HuH-7 (cell line): ENCODE results near the gene BAG5.

Experiments used
- DNase-seq: peaks from one replicate; pipeline ENCODE4 v3.0.0; 2011; ENCODE audit warnings: low spot score

Gene BAG5

GRCh38 chr14:103563844-103564505 lies 1.5 kb upstream of the BAG5 start:
- no peak for DNase-seq

- no peak for DNase-seq
Measured at GRCh38 chr14:103563226-103563620, 766 bp upstream of the BAG5 start.

- DNase-seq, result no peak
Measured at GRCh38 chr14:103562179-103562428, 353 bp downstream of the BAG5 start.

GRCh38 chr14:103561381-103562178 lies 877 bp downstream of the BAG5 start:
- no peak for DNase-seq

GRCh38 chr14:103560691-103561090 lies 1.8 kb downstream of the BAG5 start:
- DNase-seq, result no peak

- no peak for DNase-seq
Measured at GRCh38 chr14:103559766-103560165, 2.7 kb downstream of the BAG5 start.

- DNase-seq, result no peak
Measured at GRCh38 chr14:103558071-103558882, 4.2 kb downstream of the BAG5 start.

- no peak for DNase-seq
Measured at GRCh38 chr14:103556946-103557758, 5.3 kb downstream of the BAG5 start.

- no peak for DNase-seq
Measured at GRCh38 chr14:103555559-103556337, 6.7 kb downstream of the BAG5 start.

GRCh38 chr14:103552846-103553210 lies 9.6 kb downstream of the BAG5 start:
- DNase-seq, result no peak

- DNase-seq, result no peak
Measured at GRCh38 chr14:103552011-103552845, 10.2 kb downstream of the BAG5 start.

GRCh38 chr14:103551338-103551762 lies 11.1 kb downstream of the BAG5 start:
- no peak for DNase-seq

GRCh38 chr14:103550451-103551337 lies 11.8 kb downstream of the BAG5 start:
- no peak for DNase-seq

- peak; percentile 94 for DNase-seq
Measured at GRCh38 chr14:103549361-103550311, 12.8 kb downstream of the BAG5 start.

- DNase-seq, result no peak
Measured at GRCh38 chr14:103548463-103549351, 13.8 kb downstream of the BAG5 start.

- no peak for DNase-seq
Measured at GRCh38 chr14:103547941-103548462, 14.5 kb downstream of the BAG5 start.

- no peak for DNase-seq
Measured at GRCh38 chr14:103547455-103547940, 15.0 kb downstream of the BAG5 start.
